GM12875 (cell line): ENCODE measurements around the gene NAALADL2.

Source experiments
- H3K4me3 ChIP-seq: one replicate; pipeline ENCODE4 v1.5.1; 2011; ENCODE audit warnings: low read depth, low read length, control low read depth
- CTCF ChIP-seq: IDR thresholded peaks from 2 replicates; pipeline ENCODE4 v1.5.1; 2011; ENCODE audit warnings: low read depth, mild to moderate bottlenecking, control low read depth, inconsistent platforms, low read length, moderate library complexity, borderline replicate concordance; ENCODE audit not compliant: insufficient read depth

Gene NAALADL2

GRCh38 chr3:175651716-175652115 is 792.6 kb downstream of the NAALADL2 start:
- no peak for TF ChIP-seq CTCF
- no peak overlapping the region for H3K4me3 ChIP-seq

GRCh38 chr3:175655351-175655750 is 796.2 kb downstream of the NAALADL2 start:
- no peak overlapping the region for H3K4me3 ChIP-seq
- no peak for TF ChIP-seq CTCF

GRCh38 chr3:175656461-175656860 is 797.3 kb downstream of the NAALADL2 start:
- H3K4me3 ChIP-seq: no peak overlapping the region
- TF ChIP-seq CTCF: no peak

GRCh38 chr3:175659670-175660350 is 800.7 kb downstream of the NAALADL2 start:
- no peak for TF ChIP-seq CTCF
- H3K4me3 ChIP-seq: no peak overlapping the region

GRCh38 chr3:175662815-175663214 is 803.7 kb downstream of the NAALADL2 start:
- TF ChIP-seq CTCF: no peak

GRCh38 chr3:175664911-175665310 is 805.8 kb downstream of the NAALADL2 start:
- no peak overlapping the region for H3K4me3 ChIP-seq
- TF ChIP-seq CTCF: no peak

More at GRCh38 chr3:175662815-175663214, 803.7 kb downstream of the NAALADL2 start:
- no peak overlapping the region for H3K4me3 ChIP-seq

GRCh38 chr3:175668300-175668699 is 809.2 kb downstream of the NAALADL2 start:
- TF ChIP-seq CTCF: no peak

More at GRCh38 chr3:175668300-175668699, 809.2 kb downstream of the NAALADL2 start:
- no peak overlapping the region for H3K4me3 ChIP-seq
